Stimulated activated CD4-positive, alpha-beta T cell treated with anti-CD3 and anti-CD28 coated beads, Interleukin-12 subunit alpha, Interleukin-12 subunit beta, amount 100 ng/mL, for 4 hours (primary cell): ENCODE data around the gene EEIG1.
"Not testable (repeated sequence)": the region's sequence is repeated elsewhere in the genome, so short reads cannot be mapped to it uniquely, and the experiment has no call there.

ENCODE experiments used
- DNase-seq: peaks from one replicate; pipeline ENCODE4 v3.0.0-alpha.2; 2020

Gene EEIG1

GRCh38 chr9:127980706-127981558 lies at the start of gene EEIG1:
Gene EEIG1, minus strand, starts transcription at chr9:127980989. Its CDS starts 852 bp downstream, at chr9:127980137.
- DNase-seq: peak; percentile 98

GRCh38 chr9:128027705-128028104 lies 46.9 kb upstream of the EEIG1 start:
- DNase-seq: no peak

DNA sequence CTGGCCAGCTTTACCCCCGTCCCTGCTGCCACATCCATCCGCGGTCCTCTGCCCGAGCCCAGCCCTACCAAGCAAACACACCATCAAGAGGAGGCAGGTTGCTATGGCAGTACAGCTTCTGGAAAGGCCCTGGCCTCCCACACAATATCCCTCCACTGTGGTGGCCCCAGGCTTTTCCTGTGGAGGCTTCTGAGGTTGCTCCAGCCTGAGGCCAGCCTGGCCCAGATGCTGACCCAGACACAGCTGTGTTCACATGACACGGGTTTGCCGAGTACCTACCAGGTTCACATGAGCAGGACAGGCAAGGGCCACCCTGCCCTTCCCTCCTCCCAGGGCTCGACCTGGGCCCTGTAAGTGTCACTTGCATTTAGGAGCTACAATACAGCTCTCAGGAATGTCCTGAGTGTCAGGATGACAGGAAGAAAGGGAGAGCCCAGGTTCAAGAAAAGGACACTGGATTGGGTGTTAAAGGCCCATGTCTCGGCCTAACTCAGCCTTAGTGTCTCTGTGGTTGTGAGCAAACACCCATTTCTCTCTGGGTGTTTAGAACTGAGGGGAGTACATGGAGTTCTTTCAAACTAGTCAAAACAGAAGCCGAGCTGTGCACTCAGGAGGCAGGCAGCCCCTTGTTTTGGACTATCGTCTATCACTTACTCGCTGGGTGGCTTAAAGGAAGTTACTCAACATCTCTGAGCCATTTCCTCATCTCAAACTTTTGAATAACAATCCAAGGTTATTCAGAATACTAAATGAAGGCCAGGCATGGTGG lies 46.2 kb upstream of the EEIG1 start:
- DNase-seq: no peak

DNA sequence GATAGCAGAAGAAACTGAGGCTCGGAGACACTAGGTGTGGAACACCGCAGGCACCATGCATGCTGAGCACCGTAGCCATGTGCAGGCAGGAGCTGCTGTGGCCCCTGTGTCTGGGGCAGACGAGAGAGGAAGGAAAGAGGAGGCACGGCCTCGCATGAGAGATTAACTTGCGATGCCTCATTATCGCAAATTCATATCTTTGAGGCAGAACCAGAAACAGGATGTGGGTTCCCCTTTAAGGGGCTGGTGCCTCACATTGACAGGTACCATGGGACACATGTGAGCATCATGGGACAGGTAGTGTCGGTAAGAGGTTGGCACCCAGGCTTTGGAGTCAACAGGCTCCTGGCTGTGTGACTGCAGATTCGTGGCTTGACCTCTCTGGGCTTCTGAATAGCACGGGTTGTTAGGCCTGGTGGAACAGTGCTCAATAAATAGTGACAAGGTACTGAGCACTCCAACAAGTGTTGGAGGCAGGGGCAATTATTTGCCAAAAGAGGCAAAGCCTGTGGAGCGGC lies 45.5 kb upstream of the EEIG1 start:
- DNase-seq: peak; percentile 50

- no peak for DNase-seq
Measured at GRCh38 chr9:128025736-128026135, 44.9 kb upstream of the EEIG1 start.

- no peak for DNase-seq
Measured at GRCh38 chr9:128024761-128025308, 44.0 kb upstream of the EEIG1 start.

- DNase-seq: not testable (repeated sequence)
Measured at GRCh38 chr9:128023671-128024070, 42.9 kb upstream of the EEIG1 start.

GRCh38 chr9:128022886-128023285 lies 42.1 kb upstream of the EEIG1 start:
- DNase-seq: no peak

GRCh38 chr9:128021098-128021497 lies 40.3 kb upstream of the EEIG1 start:
- DNase-seq: no peak

DNA sequence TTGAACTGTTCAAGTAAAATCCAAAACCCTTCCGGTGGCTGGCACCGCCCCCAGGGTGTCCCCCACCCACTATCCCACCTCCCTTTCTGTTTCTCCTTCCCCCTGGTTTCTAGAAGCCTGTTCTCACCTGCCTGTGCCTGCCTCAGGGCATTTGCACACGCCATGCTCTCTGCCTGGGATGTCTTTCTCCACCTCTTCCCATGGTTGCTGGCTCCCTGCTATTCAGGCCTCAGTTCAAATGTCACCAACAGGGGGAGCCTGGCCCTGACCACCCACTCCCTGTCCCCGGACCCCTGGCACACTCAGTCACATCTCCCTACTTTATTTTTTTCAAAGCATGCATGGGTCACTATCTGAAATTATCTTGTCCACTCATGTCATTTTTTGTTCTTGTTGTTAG lies 39.9 kb upstream of the EEIG1 start:
- DNase-seq: no peak

DNA sequence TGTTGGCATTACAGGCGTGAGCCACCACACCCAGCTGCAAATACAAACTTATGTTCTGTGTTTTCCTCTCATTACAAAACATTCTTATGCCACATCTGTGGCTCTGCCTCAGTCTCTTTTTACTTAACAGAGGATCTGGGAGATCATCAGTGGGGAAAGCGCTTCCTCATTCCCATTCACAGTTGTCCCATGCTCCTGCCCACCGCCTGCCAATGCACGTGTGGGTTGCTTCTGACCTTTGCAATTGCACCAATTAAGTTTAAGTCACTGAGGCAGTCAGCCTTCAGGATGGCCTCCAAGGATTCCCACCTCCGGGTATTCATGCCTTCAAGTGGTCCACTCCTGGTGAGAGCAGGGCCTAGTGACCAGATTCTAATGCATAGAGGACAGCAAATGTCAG lies 34.9 kb upstream of the EEIG1 start:
- DNase-seq: no peak

DNA sequence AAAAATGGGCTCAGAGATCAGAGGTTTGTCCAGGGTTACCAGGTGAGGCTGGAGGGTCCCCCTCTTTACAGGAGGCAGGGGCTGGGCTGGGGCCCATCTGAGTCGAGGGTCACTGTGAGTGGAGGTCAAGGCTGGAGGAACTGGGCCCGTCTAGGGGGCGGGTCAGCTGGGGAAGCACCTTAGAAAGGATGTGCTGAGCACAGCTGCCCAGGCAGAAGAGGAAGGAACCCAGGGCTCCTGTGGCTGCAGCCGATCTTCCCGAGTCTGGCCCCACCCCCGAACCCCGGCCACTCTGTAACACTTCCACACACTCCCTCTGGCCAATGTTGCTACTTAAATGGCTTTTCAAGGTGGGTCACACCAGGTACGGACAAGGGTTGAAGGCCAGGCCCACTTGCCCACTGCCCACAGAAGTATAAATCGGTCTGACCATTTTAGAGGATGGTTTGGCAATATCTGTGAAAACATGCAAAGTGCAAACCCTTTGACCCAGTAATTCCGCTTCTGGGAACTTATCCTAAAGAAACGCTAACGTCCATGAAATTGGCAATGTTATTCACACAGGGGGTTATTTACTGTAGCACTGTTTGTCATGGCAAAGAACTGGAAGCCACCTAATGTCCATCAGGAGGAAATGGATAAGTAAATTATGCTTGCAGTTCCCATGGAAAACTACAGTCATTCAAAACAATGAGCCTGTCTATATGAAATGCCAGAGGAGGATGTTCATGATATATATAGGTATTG lies 30.5 kb upstream of the EEIG1 start:
- no peak for DNase-seq

DNA sequence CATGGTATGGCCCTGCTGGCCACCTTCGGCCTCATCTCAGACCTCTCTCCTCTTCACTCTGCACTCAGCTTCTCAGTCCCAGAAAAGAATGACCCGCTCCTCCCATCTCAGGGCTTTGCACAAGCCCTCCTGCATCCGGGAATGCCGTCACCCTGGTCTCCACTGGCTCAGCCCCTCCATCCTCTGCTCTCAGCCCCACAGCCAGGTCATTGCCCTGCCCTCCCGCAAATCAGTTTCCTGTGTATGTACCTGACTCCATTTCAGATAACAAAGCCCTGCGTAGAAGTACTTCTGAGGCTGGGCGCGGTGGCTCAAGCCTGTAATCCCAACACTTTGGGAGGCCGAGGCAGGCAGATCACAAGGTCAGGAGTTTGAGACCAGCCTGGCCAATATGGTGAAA lies 28.9 kb upstream of the EEIG1 start:
- no peak for DNase-seq

DNA sequence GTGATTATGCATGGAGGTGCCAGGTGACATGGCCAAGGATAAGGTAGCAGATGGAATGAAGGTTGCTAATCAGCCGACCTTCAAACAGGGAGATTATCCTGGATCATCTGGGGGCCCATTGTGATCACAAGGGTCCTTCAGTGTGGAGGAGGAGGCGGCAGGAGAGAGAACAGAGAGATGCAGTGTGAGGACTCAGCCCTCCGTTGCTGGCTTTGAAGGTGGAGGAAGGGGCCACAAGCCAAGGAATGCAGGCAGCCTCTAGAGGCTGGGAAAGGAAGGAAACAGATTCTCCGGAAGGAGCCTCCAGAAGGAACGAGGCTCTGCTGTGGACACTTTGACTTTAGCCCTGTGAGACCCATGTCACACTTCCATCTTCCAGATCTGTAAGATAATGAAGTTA lies 27.4 kb upstream of the EEIG1 start:
- DNase-seq: no peak

- peak; percentile 86 for DNase-seq
Measured at GRCh38 chr9:128007566-128008138, 26.9 kb upstream of the EEIG1 start.

DNA sequence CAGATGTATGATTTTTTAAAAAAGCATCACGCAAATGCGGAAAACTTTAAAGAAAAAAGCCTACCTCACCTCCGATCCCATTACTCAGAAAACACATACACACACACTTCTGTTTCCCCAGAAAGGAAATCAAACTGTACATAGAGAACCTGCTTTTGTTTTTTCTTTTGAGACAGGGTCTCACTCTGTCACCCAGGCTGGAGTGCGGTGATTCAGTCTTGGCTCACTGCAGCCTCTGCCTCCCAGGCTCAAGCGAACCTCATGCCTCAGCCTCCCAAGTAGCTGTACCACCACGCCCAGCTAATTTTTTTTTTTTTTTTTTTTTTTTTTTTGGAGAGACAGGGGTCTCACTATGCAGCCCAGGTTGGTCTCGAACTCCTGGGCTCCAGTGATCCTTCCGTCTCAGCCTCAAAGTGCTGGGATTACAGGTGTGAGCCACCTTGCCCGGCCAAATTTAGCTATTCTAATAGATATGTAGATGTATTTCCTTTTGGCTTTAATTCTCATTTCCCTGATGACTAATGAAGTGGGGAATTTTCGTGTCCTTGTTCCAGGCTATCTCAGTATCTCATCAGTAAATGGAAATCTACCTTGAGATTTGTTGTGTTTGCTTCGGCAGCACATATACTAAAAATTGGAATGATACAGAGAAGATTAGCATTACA lies 25.7 kb upstream of the EEIG1 start:
- no peak for DNase-seq

- no peak for DNase-seq
Measured at GRCh38 chr9:128005923-128006322, 25.1 kb upstream of the EEIG1 start.

GRCh38 chr9:128003966-128004604 lies 23.3 kb upstream of the EEIG1 start:
- DNase-seq: no peak

- DNase-seq: no peak
Measured at GRCh38 chr9:128002959-128003358, 22.2 kb upstream of the EEIG1 start.

DNA sequence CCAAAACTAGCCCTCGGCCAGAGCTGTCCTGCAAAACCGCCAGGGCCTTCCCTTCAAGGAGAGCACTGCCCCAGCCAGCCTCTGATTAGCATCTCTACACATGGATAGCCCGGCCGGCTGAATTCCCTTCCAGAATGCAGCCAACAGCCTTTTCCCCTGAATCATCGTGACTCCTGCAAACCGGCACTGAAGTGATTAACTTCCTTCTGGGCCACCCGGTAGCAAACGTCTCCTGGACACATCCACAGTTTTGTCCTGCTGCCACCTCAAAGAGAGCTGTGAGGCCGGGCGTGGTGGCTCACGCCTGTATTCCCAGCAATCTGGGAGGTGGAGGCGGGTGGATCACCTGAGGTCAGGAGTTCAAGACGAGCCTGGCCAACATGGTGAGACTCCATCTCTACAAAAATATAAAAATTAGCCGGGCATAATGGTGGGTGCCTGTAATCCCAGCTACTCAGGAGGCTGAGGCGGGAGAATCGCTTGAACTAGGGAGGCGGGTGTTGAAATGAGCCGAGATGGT lies 21.1 kb upstream of the EEIG1 start:
- no peak for DNase-seq

- DNase-seq: no peak
Measured at GRCh38 chr9:128001151-128001778, 20.5 kb upstream of the EEIG1 start.
